NB4 (cell line): ENCODE measurements around the gene LRRC8C.

Experiments
- DNase-seq: peaks from one replicate; pipeline ENCODE4 v3.0.0; 2010; ENCODE audit warnings: low read depth
- H3K4me3 ChIP-seq: one replicate; pipeline ENCODE4 v1.5.1; 2011; ENCODE audit warnings: mild to moderate bottlenecking, low read depth, low read length, moderate library complexity
- CTCF ChIP-seq: IDR thresholded peaks from one replicate; pipeline ENCODE4 v1.5.1; 2012; ENCODE audit warnings: low read depth, low read length
- MYC ChIP-seq: IDR thresholded peaks from 2 replicates; pipeline ENCODE4 v1.6.1; 2011; ENCODE audit warnings: low read depth, low read length
- POLR2A ChIP-seq: IDR thresholded peaks from 2 replicates; pipeline ENCODE4 v1.6.1; 2011; ENCODE audit warnings: mild to moderate bottlenecking; ENCODE audit not compliant: insufficient read length; ENCODE audit errors: extremely low read depth
- TF ChIP-seq, protein P1 (sequence below): IDR thresholded peaks from 2 replicates; pipeline ENCODE4 v1.6.1; 2011; ENCODE audit warnings: low read depth, low read length

The LRRC8C gene

DNA sequence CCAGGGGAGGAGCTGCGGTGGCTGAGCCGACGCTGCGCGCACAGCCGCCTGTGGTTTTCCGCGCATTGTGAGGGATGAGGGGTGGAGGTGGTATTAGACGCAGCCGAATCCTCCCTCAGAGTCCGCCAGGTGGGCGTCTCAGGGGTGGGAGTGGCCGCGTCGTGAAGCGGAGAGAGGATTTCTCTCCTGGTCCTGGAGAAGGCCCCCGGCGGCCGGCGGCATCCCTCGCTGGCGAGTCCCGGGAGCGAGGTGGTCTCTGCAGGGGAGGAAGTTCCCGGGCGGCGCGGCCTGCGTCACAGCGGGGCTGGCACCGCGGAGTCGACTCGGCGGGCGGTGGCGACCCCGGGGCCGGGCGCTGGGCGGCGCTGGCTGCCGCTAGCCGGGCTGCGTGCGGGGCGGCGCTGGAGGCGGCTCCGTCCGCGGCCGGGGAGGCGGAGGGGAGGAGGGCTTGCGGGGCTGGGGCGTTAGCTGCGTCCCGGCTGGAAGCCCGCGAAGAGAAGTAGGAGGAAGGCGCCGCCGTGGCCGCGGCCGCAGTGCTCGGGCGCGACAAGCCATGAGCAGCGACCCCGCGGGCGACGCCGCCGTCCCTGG, at the start of gene LRRC8C:
Gene LRRC8C, plus strand, starts transcription at position 464 of the 591 bp plus-strand sequence. CDS start 53,354 bp downstream, outside the sequence.
- TF ChIP-seq POLR2A (peak; percentile 15), CTCF (peak; percentile 8), MYC (no peak)
- peak; percentile 91 for DNase-seq
- peak within 1 kb of the TSS; percentile 81 for H3K4me3 ChIP-seq

- DNase-seq = no peak
- no peak overlapping the region for H3K4me3 ChIP-seq
- TF ChIP-seq, protein P1, sequence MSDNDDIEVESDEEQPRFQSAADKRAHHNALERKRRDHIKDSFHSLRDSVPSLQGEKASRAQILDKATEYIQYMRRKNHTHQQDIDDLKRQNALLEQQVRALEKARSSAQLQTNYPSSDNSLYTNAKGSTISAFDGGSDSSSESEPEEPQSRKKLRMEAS = no peak
- TF ChIP-seq MYC (no peak), CTCF (no peak), POLR2A (no peak)
These were observed 48.7 kb upstream of the LRRC8C start for GRCh38 chr1:89584211-89584610.

DNA sequence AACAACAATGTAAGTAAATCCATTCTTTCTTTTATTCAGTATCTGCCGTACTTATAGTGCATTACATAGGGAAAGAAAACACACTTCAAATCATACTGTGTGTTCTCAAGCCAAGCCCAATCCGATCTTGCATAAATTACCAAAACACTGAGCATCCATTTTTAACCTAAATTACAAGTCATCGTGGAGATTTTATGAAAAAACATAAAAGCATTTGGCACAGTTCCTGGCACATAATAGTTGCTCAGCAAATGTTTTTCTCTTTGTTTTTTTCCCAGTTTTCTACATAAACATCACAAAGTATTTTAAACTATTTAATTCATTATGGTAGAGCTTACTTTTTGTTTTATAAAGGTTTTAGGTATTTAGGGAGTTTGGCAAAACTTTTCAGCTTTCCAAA, 48.1 kb upstream of the LRRC8C start:
- TF ChIP-seq POLR2A = no peak
- TF ChIP-seq MYC = no peak
- no peak for TF ChIP-seq CTCF
- no peak for DNase-seq
- no peak overlapping the region for H3K4me3 ChIP-seq

DNA sequence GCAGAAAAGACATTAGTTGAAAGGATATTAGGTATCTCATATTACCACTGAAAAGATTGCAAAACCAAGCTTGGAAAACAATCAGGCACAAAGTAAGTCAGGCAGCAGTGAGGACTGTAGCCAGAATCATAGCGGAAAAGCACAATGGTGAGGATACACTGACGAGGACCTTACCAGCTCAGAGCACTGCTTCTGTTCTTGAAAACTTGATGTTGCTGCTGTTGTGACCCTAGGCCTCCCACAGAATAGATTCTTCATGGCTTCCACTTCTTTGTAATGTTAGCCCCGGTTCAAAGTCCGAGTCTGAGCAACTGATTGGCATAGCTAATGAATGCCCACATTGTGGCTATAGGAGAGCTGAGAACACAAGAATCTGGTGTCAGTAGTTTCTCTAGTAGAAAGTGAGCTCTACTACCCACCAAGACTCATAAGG, 45.2 kb upstream of the LRRC8C start:
- TF ChIP-seq CTCF = no peak
- no peak for TF ChIP-seq POLR2A
- TF ChIP-seq MYC = no peak
- TF ChIP-seq, protein P1 = no peak
- no peak overlapping the region for H3K4me3 ChIP-seq
- DNase-seq = no peak

- TF ChIP-seq, protein P1 = no peak
- TF ChIP-seq MYC (no peak), CTCF (no peak), POLR2A (no peak)
- DNase-seq = no peak
- H3K4me3 ChIP-seq = no peak overlapping the region
These were observed 44.4 kb upstream of the LRRC8C start for GRCh38 chr1:89588480-89588879.

DNA sequence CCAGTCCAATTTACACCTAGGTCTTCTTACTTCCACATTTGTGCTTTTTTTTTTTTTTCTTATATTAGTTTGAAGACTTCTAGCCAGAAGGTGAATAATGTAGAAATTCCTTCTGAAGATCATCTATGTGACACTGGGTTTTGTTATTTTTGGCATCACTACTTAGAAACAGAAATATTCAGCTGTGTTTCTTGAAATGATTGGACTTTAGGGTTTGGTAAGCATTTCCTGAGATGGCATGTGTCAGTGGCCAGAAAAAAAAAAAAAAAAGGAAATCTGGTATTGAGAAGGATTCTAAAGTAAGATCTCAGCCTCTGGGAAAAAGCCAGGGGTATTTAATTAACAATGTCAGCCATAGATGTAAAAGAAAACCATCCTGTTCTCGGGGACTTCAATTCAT, 43.4 kb upstream of the LRRC8C start:
- H3K4me3 ChIP-seq = no peak overlapping the region
- DNase-seq = no peak
- no peak for TF ChIP-seq CTCF
- no peak for TF ChIP-seq MYC
- no peak for TF ChIP-seq POLR2A
- TF ChIP-seq, protein P1 = no peak
